Mesendoderm (in vitro differentiated cells): ENCODE measurements around the gene MATR3.

Experiments
- DNase-seq: peaks from one replicate; pipeline ENCODE4 v3.0.0; 2013
- H2AK5ac ChIP-seq: 2 replicates; pipeline ENCODE4 v1.6.1; 2013; ENCODE audit warnings: low read length, inconsistent platforms
- H2BK120ac ChIP-seq: 2 replicates; pipeline ENCODE4 v1.6.1; 2013; ENCODE audit warnings: low read depth, mild to moderate bottlenecking, low read length, moderate library complexity, mixed read lengths
- H2BK15ac ChIP-seq: replicated peaks from 2 replicates; pipeline ENCODE4 v1.6.1; 2013; ENCODE audit warnings: low read depth, mild to moderate bottlenecking, moderate library complexity
- H2BK5ac ChIP-seq: 2 replicates; pipeline ENCODE4 v1.6.1; 2013; ENCODE audit warnings: low read length, inconsistent platforms
- H3K18ac ChIP-seq: 2 replicates; pipeline ENCODE4 v1.6.1; 2013; ENCODE audit warnings: mild to moderate bottlenecking, low read length, mixed read lengths
- H3K23ac ChIP-seq: one replicate; pipeline ENCODE4 v1.6.1; 2013; ENCODE audit warnings: low read length
- H3K27ac ChIP-seq: 2 replicates; pipeline ENCODE4 v1.5.1; 2013; ENCODE audit warnings: low read depth, mild to moderate bottlenecking, inconsistent platforms, low read length, moderate library complexity
- H3K27me3 ChIP-seq: 2 replicates; pipeline ENCODE4 v1.6.1; 2013; ENCODE audit warnings: low read length, control low read depth, mild to moderate bottlenecking, inconsistent platforms; ENCODE audit not compliant: insufficient read depth, poor library complexity
- H3K36me3 ChIP-seq: 2 replicates; pipeline ENCODE4 v1.6.1; 2013; ENCODE audit warnings: low read length, inconsistent platforms; ENCODE audit not compliant: control insufficient read depth, insufficient read depth
- H3K4ac ChIP-seq: one replicate; pipeline ENCODE4 v1.6.1; 2013; ENCODE audit warnings: low read depth, mild to moderate bottlenecking, low read length, moderate library complexity
- H3K4me1 ChIP-seq: 2 replicates; pipeline ENCODE4 v1.6.1; 2013; ENCODE audit warnings: low read depth, low read length, inconsistent platforms; ENCODE audit not compliant: control insufficient read depth
- H3K4me2 ChIP-seq: 2 replicates; pipeline ENCODE4 v1.6.1; 2013; ENCODE audit warnings: low read length
- H3K4me3 ChIP-seq: 2 replicates; pipeline ENCODE4 v1.5.1; 2013; ENCODE audit warnings: mild to moderate bottlenecking, low read length
- H3K56ac ChIP-seq: one replicate; pipeline ENCODE4 v1.6.1; 2013; ENCODE audit warnings: low read length
- H3K79me1 ChIP-seq: 2 replicates; pipeline ENCODE4 v1.6.1; 2013; ENCODE audit warnings: low read length, inconsistent platforms
- H3K79me2 ChIP-seq: 2 replicates; pipeline ENCODE4 v1.6.1; 2013; ENCODE audit warnings: mild to moderate bottlenecking, low read length; ENCODE audit not compliant: control insufficient read depth, insufficient read depth
- H3K9ac ChIP-seq: 2 replicates; pipeline ENCODE4 v1.6.1; 2013; ENCODE audit warnings: low read length, inconsistent platforms
- H4K5ac ChIP-seq: one replicate; pipeline ENCODE4 v1.6.1; 2013; ENCODE audit warnings: low read length
- H4K8ac ChIP-seq: one replicate; pipeline ENCODE4 v1.6.1; 2013; ENCODE audit warnings: low read depth, mild to moderate bottlenecking, control low read depth, low read length, moderate library complexity
- WGBS: extraction: QIAGEN DNeasy Blood & Tissue Kit; methylation state at CpG from one replicate; pipeline ENCODE4 v1.1.7; 2013; ENCODE audit warnings: low lambda C conversion rate, missing lambda C conversion rate; ENCODE audit not compliant: insufficient coverage; ENCODE audit errors: extremely low coverage; 5-methylcytosine and 5-hydroxymethylcytosine counted together

MATR3 gene

DNA sequence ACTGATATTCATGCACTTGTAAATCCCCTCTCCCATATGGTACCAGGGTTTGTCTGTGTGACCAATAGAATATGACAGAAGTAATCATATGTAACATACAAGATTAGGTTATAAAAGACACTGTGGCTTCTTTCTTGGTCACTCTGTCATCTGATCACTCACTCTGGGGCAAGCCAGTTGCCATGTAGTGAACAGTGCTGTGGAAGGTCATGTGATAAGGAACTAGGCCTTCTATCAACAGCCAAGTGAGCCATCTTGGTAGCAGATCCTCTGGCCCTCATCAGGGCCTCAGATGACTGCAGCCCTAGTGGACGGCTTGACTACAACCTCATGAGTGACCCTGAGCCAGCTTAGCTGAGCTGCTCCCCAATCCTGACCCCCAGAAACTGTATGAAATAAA is 30.0 kb upstream of the MATR3 start:
- Histone ChIP-seq H3K9ac (no peak overlapping the region), H4K8ac (no peak overlapping the region), H3K4ac (no peak overlapping the region), H3K4me1 (no peaks in the 10 kb centered on the region), H3K18ac (no peak overlapping the region), H2BK15ac (no peak overlapping the region), H2BK120ac (no peak overlapping the region), H3K27ac (no peak overlapping the region), H3K27me3 (no peaks in the 10 kb centered on the region), H3K23ac (no peak overlapping the region), H3K36me3 (no peaks in the 10 kb centered on the region), H2AK5ac (no peak overlapping the region), H3K56ac (peak overlapping the region; percentile 28), H3K79me2 (no peaks in the 10 kb centered on the region), H3K4me3 (no peak overlapping the region), H4K5ac (no peak overlapping the region), H2BK5ac (no peak overlapping the region), H3K79me1 (no peaks in the 10 kb centered on the region), H3K4me2 (no peak overlapping the region)
- DNase-seq = no peak
- no CpG with 5 or more reads among the region's 1 CpG for WGBS

DNA sequence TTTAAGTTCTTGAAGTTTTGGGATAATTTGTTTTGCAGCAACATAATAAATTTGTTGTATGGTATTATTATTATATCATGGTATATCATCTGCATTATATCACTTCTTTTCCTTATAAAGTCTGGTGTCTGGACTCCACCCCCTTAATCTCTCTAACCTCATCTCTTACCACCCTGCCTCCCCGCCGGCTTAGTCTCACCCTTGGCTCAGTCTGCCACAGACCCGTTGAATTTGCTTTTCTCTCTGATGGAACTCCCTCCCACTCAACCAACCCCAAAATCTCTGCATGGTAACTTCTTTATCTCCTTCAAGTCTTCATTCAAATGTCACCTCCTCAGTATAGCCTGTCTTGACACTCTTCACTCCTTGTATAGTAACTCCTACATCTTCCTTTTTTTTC is 29.6 kb upstream of the MATR3 start:
- Histone ChIP-seq H4K8ac (no peak overlapping the region), H3K23ac (no peak overlapping the region), H3K27ac (no peak overlapping the region), H2BK5ac (no peak overlapping the region), H3K79me2 (no peaks in the 10 kb centered on the region), H2BK15ac (no peak overlapping the region), H3K4me3 (no peak overlapping the region), H3K4me1 (no peaks in the 10 kb centered on the region), H3K4ac (no peak overlapping the region), H3K4me2 (no peak overlapping the region), H2AK5ac (no peak overlapping the region), H4K5ac (no peak overlapping the region), H2BK120ac (no peak overlapping the region), H3K56ac (no peak overlapping the region), H3K27me3 (no peaks in the 10 kb centered on the region), H3K36me3 (no peaks in the 10 kb centered on the region), H3K9ac (no peak overlapping the region), H3K18ac (no peak overlapping the region), H3K79me1 (no peaks in the 10 kb centered on the region)
- no CpG with 5 or more reads among the region's 3 CpGs for WGBS
- no peak for DNase-seq

DNA sequence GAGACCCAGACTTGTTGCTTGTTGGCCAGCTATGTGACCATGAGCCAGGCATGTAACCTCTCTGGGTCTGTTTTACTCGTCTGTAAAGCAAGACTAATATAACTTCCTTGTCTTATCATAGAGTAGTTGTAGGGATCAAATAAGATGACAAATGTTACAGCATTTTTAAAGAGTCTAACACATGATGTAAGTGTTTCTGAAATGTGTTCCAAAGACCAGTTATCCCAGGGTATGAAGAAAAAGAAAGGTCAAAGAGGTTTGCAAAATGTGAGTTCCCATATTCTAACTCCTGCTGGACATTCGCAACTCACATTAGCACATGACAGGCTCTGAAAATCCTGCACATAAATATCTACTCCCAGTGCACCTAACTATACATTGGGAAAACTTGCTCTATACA is 28.5 kb upstream of the MATR3 start:
- Histone ChIP-seq H3K79me1 (no peaks in the 10 kb centered on the region), H3K4me1 (no peaks in the 10 kb centered on the region)
- no CpG with 5 or more reads among the region's 2 CpGs for WGBS

DNA sequence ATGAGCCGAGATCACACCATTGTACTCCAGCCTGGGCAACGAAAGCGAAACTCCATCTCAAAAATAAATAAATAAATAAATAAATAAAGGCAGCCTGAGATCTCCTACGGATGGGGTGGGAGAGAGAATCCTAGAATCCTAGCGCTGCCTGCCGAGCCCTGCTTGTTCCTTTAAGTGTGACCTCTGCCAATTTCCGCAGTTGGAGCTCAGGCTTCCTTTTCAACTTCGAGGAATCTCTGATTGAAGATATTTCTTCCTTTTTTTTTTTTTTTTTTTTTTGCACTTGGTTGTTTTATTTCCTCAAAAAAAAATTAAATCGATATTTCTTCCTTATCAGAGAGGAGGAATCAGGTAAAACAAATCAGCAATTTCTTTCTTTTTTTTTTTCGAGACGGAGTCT is 27.3 kb upstream of the MATR3 start:
- DNase-seq = no peak
- no peaks in the 10 kb centered on the region for H3K79me2 ChIP-seq
- no peak overlapping the region for H3K27ac ChIP-seq
- no peak overlapping the region for H3K9ac ChIP-seq
- no peaks in the 10 kb centered on the region for H3K4me1 ChIP-seq
- H2BK120ac ChIP-seq = no peak overlapping the region
- H4K8ac ChIP-seq = no peak overlapping the region
- H2BK5ac ChIP-seq = no peak overlapping the region
- H3K4ac ChIP-seq = no peak overlapping the region
- H4K5ac ChIP-seq = no peak overlapping the region
- no peak overlapping the region for H2BK15ac ChIP-seq
- H3K4me3 ChIP-seq = no peak overlapping the region
- no peaks in the 10 kb centered on the region for H3K27me3 ChIP-seq
- H2AK5ac ChIP-seq = no peak overlapping the region
- WGBS = no CpG with 5 or more reads among the region's 11 CpGs
- H3K18ac ChIP-seq = no peak overlapping the region
- H3K56ac ChIP-seq = no peak overlapping the region
- H3K79me1 ChIP-seq = no peaks in the 10 kb centered on the region
- H3K4me2 ChIP-seq = no peak overlapping the region
- H3K36me3 ChIP-seq = no peaks in the 10 kb centered on the region
- no peak overlapping the region for H3K23ac ChIP-seq

More for the DNA sequence above, 28.5 kb upstream of the MATR3 start:
- Histone ChIP-seq H3K23ac (no peak overlapping the region), H2BK5ac (no peak overlapping the region), H3K4me2 (no peak overlapping the region), H3K27me3 (no peaks in the 10 kb centered on the region), H3K4ac (no peak overlapping the region), H2BK15ac (no peak overlapping the region), H3K27ac (no peak overlapping the region), H4K5ac (no peak overlapping the region), H3K79me2 (no peaks in the 10 kb centered on the region), H3K4me3 (no peak overlapping the region), H3K18ac (no peak overlapping the region), H3K9ac (no peak overlapping the region), H2AK5ac (no peak overlapping the region), H4K8ac (no peak overlapping the region), H3K36me3 (no peaks in the 10 kb centered on the region), H2BK120ac (no peak overlapping the region), H3K56ac (no peak overlapping the region)
- DNase-seq = no peak

DNA sequence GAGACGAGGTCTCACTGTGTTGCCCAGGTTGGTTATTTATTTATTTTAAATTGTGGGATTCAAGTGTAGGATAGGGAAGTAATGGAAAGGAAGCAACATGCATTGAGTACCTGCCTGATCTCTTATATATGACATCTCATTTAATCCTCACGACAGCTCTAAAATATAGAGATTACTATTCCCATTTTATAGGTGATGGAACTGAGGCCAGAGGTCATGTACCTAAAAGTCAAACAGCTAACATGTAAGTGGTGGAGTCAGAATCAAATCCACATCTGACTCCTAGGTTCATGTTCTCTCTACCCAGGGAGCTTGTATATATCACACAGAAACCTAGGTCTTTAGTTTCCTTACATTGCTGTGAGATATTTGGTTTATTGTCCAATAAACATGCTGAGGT is 26.1 kb upstream of the MATR3 start:
- Histone ChIP-seq H3K4me1 (no peaks in the 10 kb centered on the region), H3K79me1 (no peaks in the 10 kb centered on the region), H2BK15ac (no peak overlapping the region), H3K4me2 (no peak overlapping the region), H2AK5ac (no peak overlapping the region), H3K79me2 (no peaks in the 10 kb centered on the region), H3K36me3 (no peaks in the 10 kb centered on the region), H3K4ac (no peak overlapping the region), H3K56ac (no peak overlapping the region), H3K18ac (no peak overlapping the region), H2BK5ac (no peak overlapping the region), H3K9ac (no peak overlapping the region), H3K4me3 (no peak overlapping the region), H3K27ac (no peak overlapping the region), H3K23ac (no peak overlapping the region), H3K27me3 (no peaks in the 10 kb centered on the region), H4K5ac (no peak overlapping the region), H4K8ac (no peak overlapping the region), H2BK120ac (no peak overlapping the region)
- no CpG with 5 or more reads among the region's 2 CpGs for WGBS
- no peak for DNase-seq

DNA sequence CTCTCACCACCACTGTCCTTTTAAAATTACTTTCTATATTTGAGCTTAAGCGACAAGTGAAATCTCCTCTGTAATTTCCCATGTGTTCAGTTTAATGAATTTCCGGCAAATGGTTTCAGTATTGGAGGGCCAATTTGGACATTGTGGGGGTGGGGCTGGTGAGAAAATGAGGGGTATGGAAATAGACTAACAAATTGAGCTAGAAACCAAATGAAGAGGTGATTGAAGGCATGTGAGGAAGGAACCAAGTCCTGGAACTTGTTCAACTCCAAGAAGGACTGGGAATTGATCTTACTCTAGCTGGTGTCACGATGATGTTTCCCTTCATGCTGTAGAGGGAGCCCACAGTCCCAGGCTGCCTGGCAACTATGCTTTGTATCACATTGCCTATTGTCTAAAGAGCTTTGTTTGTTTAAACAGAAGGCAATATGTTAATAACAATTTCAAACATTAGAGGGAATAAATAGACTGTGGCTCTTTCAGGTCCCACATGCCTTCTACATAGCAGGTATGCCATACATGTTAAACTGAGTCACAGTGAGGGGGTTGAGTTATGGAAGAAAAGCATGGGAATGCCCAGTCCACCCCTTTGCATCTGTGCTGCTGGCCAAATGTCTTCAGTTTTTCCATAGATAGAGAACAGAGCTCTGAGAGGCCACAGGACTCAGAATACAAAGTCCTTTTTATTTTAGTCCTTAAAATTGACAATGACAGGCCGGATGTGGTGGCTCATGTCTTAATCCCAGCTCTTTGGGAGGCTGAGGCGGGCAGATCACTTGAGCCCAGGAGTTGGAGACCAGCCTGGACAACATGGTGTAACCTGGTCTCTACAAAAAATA is 25.0 kb upstream of the MATR3 start:
- Histone ChIP-seq H2AK5ac (no peak overlapping the region), H3K4me1 (peaks cover 3% of the 10 kb centered on the region), H3K4ac (no peak overlapping the region), H2BK5ac (no peak overlapping the region), H3K27me3 (no peaks in the 10 kb centered on the region), H4K8ac (no peak overlapping the region), H3K36me3 (no peaks in the 10 kb centered on the region), H3K4me3 (no peak overlapping the region), H2BK15ac (no peak overlapping the region), H3K56ac (no peak overlapping the region), H3K27ac (no peak overlapping the region), H3K18ac (no peak overlapping the region), H4K5ac (no peak overlapping the region), H3K79me2 (no peaks in the 10 kb centered on the region), H3K4me2 (no peak overlapping the region), H3K23ac (no peak overlapping the region), H3K9ac (no peak overlapping the region), H2BK120ac (no peak overlapping the region), H3K79me1 (no peaks in the 10 kb centered on the region)
- DNase-seq = no peak
- no CpG with 5 or more reads among the region's 5 CpGs for WGBS
